ENCODE results near the gene CASZ1. TPM values are rescaled to one million over a fixed set of nuclear protein-coding genes. Genes with fewer than 3 reads are reported as not detected.

CASZ1 gene
- total RNA-seq, 4 donors from 2014 or later: 22.1 to 47.4 (median 28.0) TPM

GRCh38 chr1:10635992-10636391 lies 160.5 kb downstream of the CASZ1 start:
- H3K4me1 ChIP-seq: peaks cover 0 to 82% (median 33%) of the 10 kb centered on the region in 3 donors
- WGBS, 2 donors (ENCODE audit: low coverage in 1 of 2): 100% methylated on average over 4 of the region's 18 CpGs; no CpG with 5 or more reads in 1 of the 2 donors
- no peak for TF ChIP-seq POLR2A (IDR thresholded peaks at IDR 0.05)
- TF ChIP-seq EP300 (IDR thresholded peaks at IDR 0.05): no peak
- TF ChIP-seq POLR2AphosphoS5 (IDR thresholded peaks at IDR 0.05): no peak
- TF ChIP-seq, protein P1, sequence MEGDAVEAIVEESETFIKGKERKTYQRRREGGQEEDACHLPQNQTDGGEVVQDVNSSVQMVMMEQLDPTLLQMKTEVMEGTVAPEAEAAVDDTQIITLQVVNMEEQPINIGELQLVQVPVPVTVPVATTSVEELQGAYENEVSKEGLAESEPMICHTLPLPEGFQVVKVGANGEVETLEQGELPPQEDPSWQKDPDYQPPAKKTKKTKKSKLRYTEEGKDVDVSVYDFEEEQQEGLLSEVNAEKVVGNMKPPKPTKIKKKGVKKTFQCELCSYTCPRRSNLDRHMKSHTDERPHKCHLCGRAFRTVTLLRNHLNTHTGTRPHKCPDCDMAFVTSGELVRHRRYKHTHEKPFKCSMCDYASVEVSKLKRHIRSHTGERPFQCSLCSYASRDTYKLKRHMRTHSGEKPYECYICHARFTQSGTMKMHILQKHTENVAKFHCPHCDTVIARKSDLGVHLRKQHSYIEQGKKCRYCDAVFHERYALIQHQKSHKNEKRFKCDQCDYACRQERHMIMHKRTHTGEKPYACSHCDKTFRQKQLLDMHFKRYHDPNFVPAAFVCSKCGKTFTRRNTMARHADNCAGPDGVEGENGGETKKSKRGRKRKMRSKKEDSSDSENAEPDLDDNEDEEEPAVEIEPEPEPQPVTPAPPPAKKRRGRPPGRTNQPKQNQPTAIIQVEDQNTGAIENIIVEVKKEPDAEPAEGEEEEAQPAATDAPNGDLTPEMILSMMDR (IDR thresholded peaks at IDR 0.05): no peak

DNA sequence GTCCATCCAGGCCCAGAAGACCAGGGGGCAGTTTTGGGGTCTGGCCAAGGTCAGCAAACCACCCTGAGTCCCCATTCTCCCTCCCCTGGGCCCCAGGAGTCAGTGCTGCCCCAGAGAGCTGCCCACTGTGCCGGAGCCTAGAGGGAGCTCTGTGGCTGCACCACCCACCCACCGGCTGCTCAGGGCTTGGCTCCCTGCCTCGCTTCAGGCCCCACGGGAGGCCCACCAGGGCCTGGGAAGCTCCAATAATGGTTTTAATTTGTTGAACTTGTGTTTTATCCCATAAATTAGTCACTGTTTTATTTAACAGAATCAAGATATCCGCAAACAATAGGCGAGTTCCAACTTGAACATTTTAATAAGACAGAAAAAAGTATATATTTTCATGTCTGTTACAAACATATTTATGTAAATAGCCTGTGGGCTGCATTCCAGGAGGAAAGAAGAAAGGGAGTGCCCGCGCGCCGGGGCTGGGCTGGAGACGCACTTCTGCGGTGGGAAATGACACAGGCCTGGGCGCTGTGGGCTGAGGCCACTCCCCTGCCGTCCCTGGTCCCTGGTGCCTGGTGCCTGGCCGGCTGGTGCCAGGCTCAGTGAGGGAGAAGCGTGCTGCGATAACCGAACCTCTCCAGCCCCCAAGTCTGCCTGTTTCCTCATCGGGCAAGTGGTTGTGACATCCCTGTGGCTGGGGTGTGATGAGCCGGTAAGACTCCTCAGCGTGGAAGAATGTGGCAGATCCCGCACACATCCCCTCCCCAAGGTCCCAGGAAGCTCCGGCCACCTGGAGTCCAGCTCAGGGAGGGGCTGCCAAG lies 161.2 kb downstream of the CASZ1 start:
- H3K27me3 ChIP-seq: peaks cover 3% of the 10 kb centered on the region
- no peaks in the 10 kb centered on the region for H3K9me3 ChIP-seq
- no peak overlapping the region for H3K4me3 ChIP-seq
- 30 to 48% methylated on average over 6 to 16 of the region's 23 CpGs for WGBS, 2 donors (ENCODE audit: low coverage in 1 of 2)
- peaks cover 0 to 82% (median 26%) of the 10 kb centered on the region in 3 donors for H3K4me1 ChIP-seq
- TF ChIP-seq EP300 (IDR thresholded peaks at IDR 0.05) (no peak), POLR2AphosphoS5 (IDR thresholded peaks at IDR 0.05) (peak; percentile 51)
- H3K36me3 ChIP-seq: peaks cover 0 to 31% of the 10 kb centered on the region in 2 donors
- H3K27ac ChIP-seq: peak overlapping the region in 3 of 4 donors; percentile 55 to 83 (median 82)
- ATAC-seq: peak; percentile 39

More at GRCh38 chr1:10635992-10636391, 160.5 kb downstream of the CASZ1 start:
- Histone ChIP-seq H3K27me3 (peaks cover 3% of the 10 kb centered on the region), H3K27ac (peak overlapping the region in 3 of 4 donors; percentile 55 to 83 (median 82)), H3K9me3 (no peaks in the 10 kb centered on the region), H3K4me3 (no peak overlapping the region), H3K36me3 (peaks cover 0 to 26% of the 10 kb centered on the region in 2 donors)
- ATAC-seq: no peak

DNA sequence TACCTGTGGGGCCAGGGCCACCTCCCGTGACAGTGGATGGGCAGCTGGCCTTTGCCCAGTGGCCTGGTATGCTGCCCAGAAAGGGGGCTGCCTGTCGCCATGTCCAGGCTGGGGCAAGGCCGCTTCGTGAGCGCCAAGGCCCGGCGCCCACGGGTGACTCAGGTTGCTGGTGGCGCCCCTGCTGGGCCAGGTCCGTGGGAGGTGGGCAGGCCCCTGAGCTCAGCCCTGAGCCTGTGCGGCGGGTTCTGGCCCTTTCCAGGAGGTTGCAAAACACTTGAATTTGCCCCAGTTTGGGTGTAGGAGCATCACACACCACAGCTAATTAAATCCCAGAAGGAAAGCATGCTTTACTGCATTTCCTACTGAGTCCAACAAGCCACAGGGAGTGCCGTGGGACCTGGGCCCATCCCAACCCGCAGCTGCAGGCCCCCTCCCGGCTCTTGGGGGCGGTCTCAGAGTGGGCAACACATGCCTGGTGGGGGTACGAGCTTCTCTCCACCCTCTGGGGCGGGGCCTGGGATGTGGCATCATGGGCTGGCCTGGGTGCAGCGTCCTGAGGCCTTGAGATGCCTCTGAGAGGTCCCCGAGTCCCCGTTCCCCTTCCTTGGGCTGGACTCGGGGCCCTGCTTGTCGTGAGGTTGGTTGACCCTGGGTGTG lies 161.9 kb downstream of the CASZ1 start:
- TF ChIP-seq POLR2AphosphoS5 (IDR thresholded peaks at IDR 0.05) (no peak), POLR2A (IDR thresholded peaks at IDR 0.05) (no peak)
- TF ChIP-seq, protein P1 (IDR thresholded peaks at IDR 0.05): no peak
- Histone ChIP-seq H3K9me3 (no peaks in the 10 kb centered on the region), H3K36me3 (peaks cover 0 to 35% of the 10 kb centered on the region in 2 donors), H3K4me1 (peaks cover 0 to 83% (median 23%) of the 10 kb centered on the region in 3 donors), H3K27me3 (peaks cover 3% of the 10 kb centered on the region), H3K4me3 (no peak overlapping the region), H3K27ac (peak overlapping the region in 3 of 4 donors; percentile 55 to 83 (median 82))
- ATAC-seq: peak; percentile 40
- WGBS, 2 donors (ENCODE audit: low coverage in 1 of 2): 82% methylated on average over 7 of the region's 23 CpGs; no CpG with 5 or more reads in 1 of the 2 donors

DNA sequence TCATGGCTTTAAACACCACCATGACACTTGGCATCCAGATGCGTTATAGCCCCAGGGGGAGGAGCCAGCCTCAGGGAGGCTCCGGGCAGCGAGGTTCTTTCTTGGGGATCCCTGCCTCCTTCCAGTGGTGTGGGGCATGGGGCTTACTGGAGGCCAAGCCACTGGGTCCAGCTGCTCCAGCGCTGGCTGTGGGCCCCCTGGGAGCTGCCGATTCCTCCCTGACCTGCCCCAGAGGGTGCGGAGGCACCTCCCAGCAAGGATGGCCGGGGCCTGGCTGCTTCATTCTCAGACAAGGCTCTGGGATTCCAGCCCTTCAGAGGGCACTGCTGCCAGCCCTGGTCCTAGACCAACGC lies 162.4 kb downstream of the CASZ1 start:
- ATAC-seq: no peak
- Histone ChIP-seq H3K27me3 (peaks cover 3% of the 10 kb centered on the region), H3K9me3 (no peaks in the 10 kb centered on the region), H3K27ac (peak overlapping the region in 3 of 4 donors; percentile 55 to 83 (median 82)), H3K36me3 (peaks cover 0 to 31% of the 10 kb centered on the region in 2 donors), H3K4me1 (peaks cover 0 to 88% (median 23%) of the 10 kb centered on the region in 3 donors), H3K4me3 (no peak overlapping the region)
- TF ChIP-seq, protein P1 (IDR thresholded peaks at IDR 0.05): no peak
- TF ChIP-seq POLR2AphosphoS5 (IDR thresholded peaks at IDR 0.05) (no peak), EP300 (IDR thresholded peaks at IDR 0.05) (no peak), POLR2A (IDR thresholded peaks at IDR 0.05) (no peak)
- 94% methylated on average over 3 of the region's 8 CpGs; no CpG with 5 or more reads in 1 of the 2 donors for WGBS, 2 donors (ENCODE audit: low coverage in 1 of 2)

DNA sequence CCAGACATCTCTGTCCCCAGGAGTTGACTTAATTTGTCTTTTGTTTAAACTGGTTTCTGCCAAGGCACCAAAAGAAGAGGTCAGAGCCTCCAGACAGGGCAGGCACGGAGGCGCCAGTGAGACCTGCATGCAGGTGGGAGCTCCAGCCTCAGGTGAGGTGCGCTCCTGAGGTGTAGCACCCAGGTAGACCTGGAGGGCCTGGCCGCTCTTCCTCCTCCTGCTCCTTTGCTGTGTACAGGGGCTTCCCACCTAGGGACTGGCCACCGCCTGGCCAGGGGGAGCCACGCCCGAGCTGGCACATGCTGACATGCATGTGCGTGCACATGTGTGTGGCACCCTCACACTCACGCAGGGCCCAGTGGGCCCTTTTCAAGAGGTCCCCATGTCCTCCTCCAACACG lies 163.0 kb downstream of the CASZ1 start:
- peaks cover 0 to 92% (median 22%) of the 10 kb centered on the region in 3 donors for H3K4me1 ChIP-seq
- 90% methylated on average over 3 of the region's 10 CpGs; no CpG with 5 or more reads in 1 of the 2 donors for whole genome bisulfite sequencing, 2 donors (ENCODE audit: low coverage in 1 of 2)

More for the DNA sequence above, 163.0 kb downstream of the CASZ1 start:
- H3K36me3 ChIP-seq: peaks cover 0 to 29% of the 10 kb centered on the region in 2 donors
- TF ChIP-seq POLR2AphosphoS5 (IDR thresholded peaks at IDR 0.05) (no peak), EP300 (IDR thresholded peaks at IDR 0.05) (no peak), POLR2A (IDR thresholded peaks at IDR 0.05) (no peak)
- TF ChIP-seq, protein P1 (IDR thresholded peaks at IDR 0.05): no peak
- H3K27me3 ChIP-seq: peaks cover 2% of the 10 kb centered on the region
- H3K4me3 ChIP-seq: no peak overlapping the region
- H3K27ac ChIP-seq: peak overlapping the region in 2 of 4 donors; percentile 82 to 83
- ATAC-seq: no peak
- no peaks in the 10 kb centered on the region for H3K9me3 ChIP-seq
